DMS 273 (cell line): ENCODE data around the gene SUPT4H1.
"Not testable (repeated sequence)": the region's sequence is repeated elsewhere in the genome, so short reads cannot be mapped to it uniquely, and the experiment has no call there.

ENCODE experiments used
- DNase-seq: peaks from one replicate; lab custom pipeline; 2025; ENCODE audit not compliant: unreplicated experiment; lab: John Stamatoyannopoulos, UW

Gene SUPT4H1

GRCh38 chr17:58351831-58352595 lies at the start of gene SUPT4H1:
SUPT4H1 (minus strand) TSS chr17:58352201; CDS start chr17:58352135, 66 bp downstream.
- peak; percentile 98 for DNase-seq

DNA sequence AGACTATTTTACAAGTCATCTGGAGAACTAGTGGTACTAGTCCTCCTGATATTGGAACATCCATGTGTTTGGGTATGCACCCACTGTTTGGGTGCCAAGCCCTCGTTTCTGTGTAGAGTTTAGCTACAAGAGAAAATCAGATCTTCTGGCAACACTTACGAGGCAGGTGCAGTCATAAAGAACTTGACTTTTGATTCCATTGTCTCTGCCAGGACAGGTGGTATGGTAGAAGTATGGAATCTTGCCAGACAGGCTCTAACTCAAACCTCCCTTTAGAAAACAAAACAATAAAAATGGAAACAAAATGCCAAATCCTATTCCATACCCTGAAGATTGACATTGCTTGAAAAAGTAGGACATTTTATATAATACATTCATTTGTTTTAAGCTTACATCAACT lies 49.3 kb upstream of the SUPT4H1 start:
- DNase-seq = no peak

- DNase-seq = no peak
Observed at GRCh38 chr17:58400826-58401225, 48.8 kb upstream of the SUPT4H1 start.

- no peak for DNase-seq
Observed at GRCh38 chr17:58399974-58400373, 48.0 kb upstream of the SUPT4H1 start.

DNA sequence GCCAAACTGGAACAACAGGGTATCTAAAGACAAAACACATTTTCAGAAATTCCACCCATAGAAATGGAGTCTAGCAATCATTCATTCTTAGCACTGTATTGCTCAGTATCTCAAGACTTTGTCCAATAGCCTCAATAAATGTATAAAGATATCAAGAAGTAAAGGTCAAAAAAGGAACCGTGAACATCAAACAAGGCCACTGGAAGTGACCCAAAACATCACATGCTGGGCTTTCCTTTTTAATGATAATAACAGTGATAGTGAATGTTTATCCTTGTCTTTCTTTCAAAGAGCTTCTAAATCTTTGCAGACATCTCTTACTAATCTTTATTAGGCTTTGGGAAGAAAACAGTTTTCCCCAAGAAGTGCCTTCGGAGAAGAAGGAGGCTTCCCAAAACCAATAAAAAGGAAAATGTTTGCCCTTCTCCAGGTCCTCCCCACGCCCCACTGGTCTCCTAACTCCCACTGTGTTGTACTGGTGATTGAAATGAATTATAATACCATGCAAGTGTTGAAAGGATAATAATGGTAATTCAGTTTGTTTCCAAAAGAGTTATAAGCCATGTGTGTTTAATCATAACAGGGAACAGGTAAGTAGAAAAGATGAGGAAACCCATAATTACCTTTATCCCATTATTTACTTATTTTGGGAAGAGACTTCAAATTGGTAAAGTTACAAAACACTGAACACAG lies 46.7 kb upstream of the SUPT4H1 start:
- DNase-seq = no peak

GRCh38 chr17:58397421-58397820 lies 45.4 kb upstream of the SUPT4H1 start:
- DNase-seq = not testable (repeated sequence)

GRCh38 chr17:58396173-58396572 lies 44.2 kb upstream of the SUPT4H1 start:
- DNase-seq = no peak

DNA sequence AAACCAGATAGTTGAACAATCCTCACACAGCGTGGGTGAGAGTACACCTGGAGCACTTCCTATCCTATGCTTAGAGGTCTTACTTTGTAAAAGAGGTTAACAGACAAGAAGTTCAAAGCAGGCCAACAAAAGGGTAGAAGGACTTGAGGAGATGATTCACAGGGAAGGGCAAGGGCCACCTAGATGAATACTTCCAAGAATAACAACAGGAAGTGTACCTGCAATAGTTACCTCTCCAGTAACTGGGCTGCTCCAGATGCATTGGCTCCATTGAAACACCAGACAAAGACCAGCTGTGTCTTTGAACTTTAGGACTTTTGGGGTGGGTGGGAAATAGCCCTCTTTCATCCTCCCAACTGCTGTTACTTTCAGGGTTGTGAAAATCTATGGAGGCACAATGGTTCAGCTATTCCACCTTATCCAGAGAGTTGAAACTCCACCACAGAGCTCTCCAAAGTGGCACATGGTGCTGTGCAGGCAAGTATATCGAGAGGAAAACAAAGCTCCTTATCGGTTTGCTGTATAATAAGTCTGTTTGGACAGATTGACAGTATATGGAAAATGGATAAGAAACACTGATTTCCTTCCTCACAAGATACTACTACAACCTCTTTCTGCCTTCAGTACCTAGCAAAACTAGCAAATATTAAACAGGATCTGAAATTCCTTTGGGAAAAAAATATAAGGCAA lies 42.7 kb upstream of the SUPT4H1 start:
- DNase-seq = no peak

DNA sequence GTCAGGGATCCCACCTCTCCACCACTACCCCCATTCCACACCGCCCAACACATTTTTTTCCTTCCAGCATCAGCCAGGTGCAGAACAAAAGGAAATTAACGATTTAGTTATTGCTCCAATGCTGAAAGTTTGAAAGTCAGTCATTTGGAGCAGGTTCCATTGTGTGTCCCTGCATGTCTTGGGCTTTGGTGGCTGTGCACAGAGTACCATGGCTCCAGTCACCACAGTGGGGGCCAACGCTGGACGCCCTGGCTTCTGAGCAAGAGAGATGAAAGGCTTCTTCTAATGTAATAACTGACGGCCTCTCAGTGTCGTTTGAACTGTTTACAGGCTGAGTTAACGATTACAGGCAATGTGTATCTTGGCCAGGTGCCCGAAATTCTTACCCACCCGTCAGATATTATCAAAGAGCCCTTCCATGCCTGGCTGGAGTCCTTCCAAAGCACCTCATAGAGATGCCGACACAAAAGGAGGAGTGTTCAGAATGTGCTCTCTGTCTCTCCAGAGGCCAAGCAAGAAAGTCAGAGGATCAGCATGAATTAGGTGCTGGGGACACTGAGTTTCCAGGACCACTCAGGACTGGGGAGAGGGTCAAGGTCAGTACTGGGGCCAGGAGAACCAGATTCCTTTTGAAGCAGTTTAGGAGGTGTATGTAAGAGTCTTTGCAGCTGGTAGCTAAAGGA lies 39.4 kb upstream of the SUPT4H1 start:
- peak; percentile 78 for DNase-seq

DNA sequence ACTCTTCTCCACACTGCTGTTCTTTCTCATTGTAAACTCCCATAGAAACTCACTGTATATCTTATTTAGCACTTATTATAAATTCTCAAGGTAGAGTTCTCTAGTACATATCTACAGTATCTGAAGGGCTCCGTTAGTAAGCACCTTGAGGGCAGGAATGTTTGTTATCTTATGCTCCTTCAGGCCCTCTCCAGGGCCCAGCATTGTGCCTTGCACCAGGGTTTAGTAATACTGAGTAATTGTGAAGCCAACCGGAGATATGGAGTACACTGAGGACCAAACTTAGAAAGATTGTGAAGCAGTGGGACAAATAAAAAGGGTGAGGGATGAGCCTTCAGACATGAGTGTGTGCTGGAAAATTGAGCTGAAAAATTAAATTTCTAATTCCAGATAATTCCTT lies 38.9 kb upstream of the SUPT4H1 start:
- DNase-seq = no peak

DNA sequence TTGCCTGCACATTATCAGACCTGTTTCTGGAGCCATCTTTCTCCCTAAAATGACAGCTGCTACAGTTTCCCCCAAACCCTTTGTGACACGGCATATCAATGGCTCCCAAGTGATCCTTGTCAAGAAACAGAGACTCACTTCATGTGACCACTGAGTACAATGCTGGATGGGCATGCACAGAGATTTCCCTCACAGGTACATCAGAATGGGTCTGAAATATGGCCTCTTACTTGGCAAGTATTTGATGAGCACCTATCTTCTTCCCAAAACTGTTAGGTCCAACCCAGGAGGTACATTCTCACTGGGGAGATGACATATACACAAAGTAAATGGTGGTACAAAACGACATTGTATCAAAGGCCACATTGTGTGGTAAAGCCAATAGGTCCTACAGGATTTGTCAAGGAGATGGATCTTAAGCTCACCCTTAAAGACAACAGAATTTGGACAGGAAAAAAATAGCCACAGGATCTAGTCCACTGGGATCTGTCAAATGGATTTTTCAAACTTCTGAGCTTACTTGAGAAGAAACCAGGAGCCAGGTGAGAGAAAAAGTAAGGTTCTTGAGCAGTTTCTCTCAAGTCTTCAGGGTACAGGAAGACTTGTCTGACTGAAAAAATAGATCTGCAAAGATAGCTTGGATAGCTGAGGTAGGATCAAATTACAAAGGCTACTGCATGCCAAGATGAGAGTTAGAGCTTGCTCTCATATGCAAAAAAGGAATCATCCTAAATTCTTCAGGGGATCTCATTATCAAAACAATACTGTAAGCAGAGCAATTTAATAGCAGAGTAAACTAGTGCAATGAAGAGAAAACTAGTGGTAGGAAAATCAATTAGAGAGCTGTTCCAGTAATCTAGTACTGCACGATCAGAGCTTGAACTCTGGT lies 36.5 kb upstream of the SUPT4H1 start:
- DNase-seq = peak; percentile 18

- DNase-seq = no peak
Observed at GRCh38 chr17:58387834-58388233, 35.8 kb upstream of the SUPT4H1 start.

DNA sequence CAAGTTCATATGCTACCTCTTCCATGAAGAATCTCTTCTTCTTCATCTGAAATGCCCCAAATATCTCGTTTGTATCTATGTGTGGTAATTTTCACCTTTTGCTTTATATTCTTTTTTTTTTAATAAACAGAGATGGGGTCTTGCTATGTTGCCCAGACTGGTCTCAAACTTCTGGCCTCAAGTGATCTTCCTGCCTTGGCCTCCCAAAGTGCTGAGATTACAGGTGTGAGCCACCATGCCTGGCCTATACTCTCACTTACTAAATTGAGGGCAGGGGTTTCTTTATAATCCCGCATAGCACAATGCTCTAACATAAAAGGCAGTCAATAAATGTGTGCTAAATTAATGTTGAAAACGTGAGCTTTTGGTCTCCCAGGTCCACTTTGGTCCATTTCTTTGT lies 34.7 kb upstream of the SUPT4H1 start:
- no peak for DNase-seq

GRCh38 chr17:58385359-58385899 lies 33.4 kb upstream of the SUPT4H1 start:
- DNase-seq = no peak

DNA sequence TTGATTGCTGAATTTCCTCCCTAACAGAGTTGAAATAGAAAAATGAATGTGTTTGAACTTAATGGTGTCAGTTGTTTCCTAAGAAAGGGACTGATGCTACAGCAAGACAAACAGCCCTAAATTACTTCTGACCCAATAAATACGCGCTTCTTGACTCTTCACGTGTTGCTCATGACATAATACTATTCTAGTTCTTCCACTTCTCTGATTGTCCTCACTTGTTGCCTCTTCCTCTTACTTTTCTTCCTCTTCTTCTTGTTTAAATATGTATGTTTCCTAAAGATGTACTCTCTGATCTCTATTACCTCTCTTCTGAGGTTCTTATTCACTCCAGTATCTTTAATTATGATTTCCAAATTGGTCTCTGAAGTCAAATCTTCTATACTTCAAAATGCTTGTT lies 32.9 kb upstream of the SUPT4H1 start:
- DNase-seq = no peak

DNA sequence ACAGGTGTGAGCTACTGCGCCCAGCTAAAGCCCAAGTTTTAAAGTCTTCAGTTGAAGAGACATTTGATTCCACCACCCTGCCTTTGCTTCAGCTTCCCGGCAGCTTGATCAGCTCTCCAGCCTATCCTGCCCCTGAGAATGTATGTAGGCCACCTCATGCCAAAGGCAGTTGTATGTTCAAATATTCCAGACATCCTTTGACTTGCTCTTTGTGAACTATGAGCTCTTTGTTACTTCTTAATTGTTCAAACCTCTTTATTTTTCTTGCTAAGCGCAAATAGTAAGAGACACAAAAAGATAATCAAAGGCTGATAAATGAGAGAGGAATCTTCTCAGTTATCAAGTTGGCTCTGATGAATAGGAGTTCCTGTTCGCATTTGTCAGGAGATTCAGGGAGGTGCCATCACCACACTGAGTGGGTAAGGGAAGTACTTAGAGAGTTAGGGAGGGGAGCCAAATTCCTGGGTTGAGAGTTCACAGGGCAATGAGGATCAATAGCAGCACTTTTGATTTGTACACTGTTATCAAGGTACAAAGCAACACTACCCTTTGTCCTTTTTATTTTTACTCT lies 32.0 kb upstream of the SUPT4H1 start:
- DNase-seq = no peak

DNA sequence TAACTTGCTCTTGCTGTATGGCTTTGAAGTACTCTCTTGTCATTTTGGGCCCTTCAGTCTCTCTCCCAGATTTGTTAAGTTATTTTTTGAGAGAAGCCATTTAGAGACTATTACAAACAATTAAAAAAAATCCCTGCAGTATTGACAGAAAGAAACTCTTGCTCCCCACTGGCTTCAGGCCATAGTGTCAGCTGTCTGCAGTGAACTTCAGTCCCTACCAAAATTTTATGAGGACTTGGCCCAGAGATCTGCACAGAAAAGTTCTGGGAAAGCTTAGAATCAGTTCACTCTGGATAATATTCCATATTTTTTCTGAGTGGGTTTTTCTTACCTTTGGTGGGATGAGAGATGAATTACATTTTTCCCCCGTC lies 30.9 kb upstream of the SUPT4H1 start:
- no peak for DNase-seq

DNA sequence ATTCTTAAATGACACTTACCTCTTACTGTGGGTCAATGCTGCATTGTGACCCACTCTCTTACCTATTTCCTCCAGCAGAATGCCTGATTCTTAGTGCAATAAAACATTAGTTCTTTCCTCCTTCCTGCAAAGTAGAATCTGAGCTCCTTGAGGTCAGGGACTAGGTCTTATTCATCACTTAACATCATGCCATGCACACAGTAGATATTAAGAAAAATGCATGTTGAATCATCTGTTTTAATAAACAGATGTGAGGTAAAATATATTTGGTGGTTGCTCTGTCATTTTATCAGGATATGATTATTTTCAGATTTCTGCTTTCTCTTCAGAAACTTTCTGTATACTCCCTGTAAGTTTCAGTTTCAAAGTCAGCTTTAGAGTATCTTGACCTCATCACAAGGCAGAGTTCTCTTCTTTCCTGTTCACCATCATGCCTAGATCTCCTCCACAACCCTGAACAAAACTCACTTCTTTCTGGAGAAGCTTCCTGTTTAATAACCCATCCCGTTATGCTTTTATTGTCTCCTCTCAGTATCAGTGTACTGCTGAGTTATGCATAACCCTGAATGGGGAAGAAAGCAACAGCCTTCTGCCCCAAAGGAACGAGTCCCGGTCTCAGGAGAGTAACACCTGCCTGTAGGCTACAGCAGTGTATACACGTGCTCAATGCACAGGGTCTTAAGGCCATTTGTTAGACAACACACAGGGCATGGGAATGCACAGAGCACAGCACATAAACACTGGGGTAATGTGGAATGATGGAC lies 30.3 kb upstream of the SUPT4H1 start:
- DNase-seq = no peak
